Neuron (in vitro differentiated cells): Measurements from ENCODE around the gene ABCA8.
"Not testable (repeated sequence)": the region's sequence is repeated elsewhere in the genome, so short reads cannot be mapped to it uniquely, and the experiment has no call there.

Experiments used
- H2AFZ ChIP-seq: one replicate; pipeline ENCODE4 v1.6.1; 2013; ENCODE audit warnings: low read depth, mild to moderate bottlenecking, inconsistent platforms, low read length, moderate library complexity
- H3K27me3 ChIP-seq: one replicate; pipeline ENCODE4 v1.6.1; 2013; ENCODE audit warnings: low read length; ENCODE audit not compliant: insufficient read depth
- H3K36me3 ChIP-seq: one replicate; pipeline ENCODE4 v1.6.1; 2013; ENCODE audit warnings: low read length; ENCODE audit not compliant: insufficient read depth
- H3K4me1 ChIP-seq: one replicate; pipeline ENCODE4 v1.6.1; 2013; ENCODE audit warnings: low read length; ENCODE audit not compliant: insufficient read depth
- H3K4me3 ChIP-seq: 2 replicates; pipeline ENCODE4 v1.5.1; 2013; ENCODE audit warnings: mild to moderate bottlenecking, low read length, moderate library complexity
- H3K9me3 ChIP-seq: one replicate; pipeline ENCODE4 v1.6.1; 2013; ENCODE audit warnings: low read length

Gene ABCA8

GRCh38 chr17:68959117-68959516 lies 3.9 kb upstream of the ABCA8 start:
- H2AFZ ChIP-seq, H3K9me3 ChIP-seq, H3K36me3 ChIP-seq, H3K27me3 ChIP-seq, H3K4me1 ChIP-seq, H3K4me3 ChIP-seq: not testable (repeated sequence)

- Histone ChIP-seq H3K4me3 (no peak overlapping the region), H3K9me3 (no peaks in the 10 kb centered on the region), H3K27me3 (no peaks in the 10 kb centered on the region), H3K4me1 (no peaks in the 10 kb centered on the region), H3K36me3 (no peaks in the 10 kb centered on the region), H2AFZ (no peak overlapping the region)
Observed at GRCh38 chr17:68957944-68958343, 2.8 kb upstream of the ABCA8 start.

- Histone ChIP-seq H3K9me3 (no peaks in the 10 kb centered on the region), H3K36me3 (no peaks in the 10 kb centered on the region), H3K4me3 (peak overlapping the region; percentile 63), H3K27me3 (no peaks in the 10 kb centered on the region), H3K4me1 (no peaks in the 10 kb centered on the region), H2AFZ (no peak overlapping the region)
Observed at GRCh38 chr17:68954146-68954896, 871 bp downstream of the ABCA8 start.

- H2AFZ ChIP-seq: no peak overlapping the region
- no peaks in the 10 kb centered on the region for H3K9me3 ChIP-seq
- H3K4me1 ChIP-seq: no peaks in the 10 kb centered on the region
- no peaks in the 10 kb centered on the region for H3K36me3 ChIP-seq
- H3K27me3 ChIP-seq: no peaks in the 10 kb centered on the region
- H3K4me3 ChIP-seq: no peak overlapping the region
Observed at GRCh38 chr17:68953340-68953997, 1.7 kb downstream of the ABCA8 start.

- no peaks in the 10 kb centered on the region for H3K9me3 ChIP-seq
- H3K4me1 ChIP-seq: no peaks in the 10 kb centered on the region
- H3K36me3 ChIP-seq: no peaks in the 10 kb centered on the region
- H3K4me3 ChIP-seq: no peak overlapping the region
- H3K27me3 ChIP-seq: no peaks in the 10 kb centered on the region
- no peak overlapping the region for H2AFZ ChIP-seq
Observed at GRCh38 chr17:68950725-68951124, 4.5 kb downstream of the ABCA8 start.

GRCh38 chr17:68947868-68948267 lies 7.3 kb downstream of the ABCA8 start:
- H2AFZ ChIP-seq, H3K27me3 ChIP-seq, H3K36me3 ChIP-seq, H3K4me1 ChIP-seq, H3K9me3 ChIP-seq, H3K4me3 ChIP-seq: not testable (repeated sequence)

GRCh38 chr17:68944435-68945035 lies 10.7 kb downstream of the ABCA8 start:
- H3K4me1 ChIP-seq: no peaks in the 10 kb centered on the region
- H2AFZ ChIP-seq: no peak overlapping the region
- no peaks in the 10 kb centered on the region for H3K9me3 ChIP-seq
- no peak overlapping the region for H3K4me3 ChIP-seq
- H3K36me3 ChIP-seq: no peaks in the 10 kb centered on the region
- no peaks in the 10 kb centered on the region for H3K27me3 ChIP-seq

- not testable (repeated sequence) for H3K9me3 ChIP-seq, H3K4me3 ChIP-seq, H3K4me1 ChIP-seq, H2AFZ ChIP-seq, H3K27me3 ChIP-seq, H3K36me3 ChIP-seq
Observed at GRCh38 chr17:68943812-68944182, 11.4 kb downstream of the ABCA8 start.

GRCh38 chr17:68943123-68943811 lies 11.9 kb downstream of the ABCA8 start:
- Histone ChIP-seq H3K36me3 (no peaks in the 10 kb centered on the region), H2AFZ (no peak overlapping the region), H3K9me3 (no peaks in the 10 kb centered on the region), H3K4me3 (no peak overlapping the region), H3K27me3 (no peaks in the 10 kb centered on the region), H3K4me1 (no peaks in the 10 kb centered on the region)

GRCh38 chr17:68942389-68942788 lies 12.8 kb downstream of the ABCA8 start:
- H3K9me3 ChIP-seq: no peaks in the 10 kb centered on the region

GRCh38 chr17:68941761-68942160 lies 13.4 kb downstream of the ABCA8 start:
- no peaks in the 10 kb centered on the region for H3K4me1 ChIP-seq
- H3K36me3 ChIP-seq: no peaks in the 10 kb centered on the region
- no peaks in the 10 kb centered on the region for H3K27me3 ChIP-seq
- no peak overlapping the region for H2AFZ ChIP-seq
- H3K9me3 ChIP-seq: no peaks in the 10 kb centered on the region
- H3K4me3 ChIP-seq: no peak overlapping the region

More at GRCh38 chr17:68942389-68942788, 12.8 kb downstream of the ABCA8 start:
- no peak overlapping the region for H2AFZ ChIP-seq
- H3K27me3 ChIP-seq: no peaks in the 10 kb centered on the region
- H3K4me1 ChIP-seq: no peaks in the 10 kb centered on the region
- H3K4me3 ChIP-seq: no peak overlapping the region
- H3K36me3 ChIP-seq: no peaks in the 10 kb centered on the region

GRCh38 chr17:68939195-68939594 lies 16.0 kb downstream of the ABCA8 start:
- Histone ChIP-seq H3K4me3 (no peak overlapping the region), H3K36me3 (no peaks in the 10 kb centered on the region), H3K4me1 (no peaks in the 10 kb centered on the region), H3K9me3 (no peaks in the 10 kb centered on the region), H2AFZ (no peak overlapping the region), H3K27me3 (no peaks in the 10 kb centered on the region)

GRCh38 chr17:68937890-68938514 lies 17.2 kb downstream of the ABCA8 start:
- Histone ChIP-seq H3K9me3 (no peaks in the 10 kb centered on the region), H3K36me3 (no peaks in the 10 kb centered on the region), H3K27me3 (no peaks in the 10 kb centered on the region), H3K4me1 (no peaks in the 10 kb centered on the region), H3K4me3 (no peak overlapping the region), H2AFZ (no peak overlapping the region)
